Measurements from ENCODE around the gene CAV1.
"Not testable (repeated sequence)": the region's sequence is repeated elsewhere in the genome, so short reads cannot be mapped to it uniquely, and the experiment has no call there.

Gene CAV1

GRCh38 chr7:116524609-116525297, at the start of gene CAV1:
Gene CAV1, plus strand, starts transcription at chr7:116525036. Its CDS starts 27 bp downstream, at chr7:116525063.
- DNase-seq, result no peak

GRCh38 chr7:116477625-116478024, 47.2 kb upstream of the CAV1 start:
- DNase-seq, result no peak

GRCh38 chr7:116478834-116479233, 46.0 kb upstream of the CAV1 start:
- DNase-seq, result no peak

- no peak for DNase-seq
These were observed 41.4 kb upstream of the CAV1 start for GRCh38 chr7:116483271-116483942.

GRCh38 chr7:116484389-116484788, 40.4 kb upstream of the CAV1 start:
- not testable (repeated sequence) for DNase-seq

- no peak for DNase-seq
These were observed 36.8 kb upstream of the CAV1 start for GRCh38 chr7:116487907-116488521.

- DNase-seq, result no peak
These were observed 34.5 kb upstream of the CAV1 start for GRCh38 chr7:116490351-116490750.

GRCh38 chr7:116491887-116492653, 32.8 kb upstream of the CAV1 start:
- no peak for DNase-seq

GRCh38 chr7:116492654-116493109, 32.2 kb upstream of the CAV1 start:
- DNase-seq, result no peak

GRCh38 chr7:116493449-116493848, 31.4 kb upstream of the CAV1 start:
- DNase-seq, result no peak

- DNase-seq, result no peak
These were observed 30.4 kb upstream of the CAV1 start for GRCh38 chr7:116494472-116494871.

GRCh38 chr7:116495736-116496135, 29.1 kb upstream of the CAV1 start:
- no peak for DNase-seq

GRCh38 chr7:116496653-116497052, 28.2 kb upstream of the CAV1 start:
- no peak for DNase-seq

- DNase-seq, result no peak
These were observed 27.1 kb upstream of the CAV1 start for GRCh38 chr7:116497708-116498107.

GRCh38 chr7:116499168-116500077, 25.4 kb upstream of the CAV1 start, which contains the start of gene CAV2:
Gene CAV2, plus strand, starts transcription at chr7:116499738. Its CDS starts 44 bp downstream, at chr7:116499782.
- no peak for DNase-seq

- no peak for DNase-seq
These were observed 24.6 kb upstream of the CAV1 start for GRCh38 chr7:116500078-116500853.

GRCh38 chr7:116501425-116502167, 23.2 kb upstream of the CAV1 start:
- DNase-seq, result peak; percentile 2

GRCh38 chr7:116502201-116503096, 22.4 kb upstream of the CAV1 start:
- DNase-seq, result no peak

GRCh38 chr7:116503835-116504234, 21.0 kb upstream of the CAV1 start:
- DNase-seq, result no peak

All from MV-4-11 (cell line).